Smooth muscle cell of the brain vasculature (primary cell): ENCODE results near the gene HMGB3.
"Not testable (repeated sequence)": the region's sequence is repeated elsewhere in the genome, so short reads cannot be mapped to it uniquely, and the experiment has no call there.

ENCODE experiments used
- DNase-seq: peaks from one replicate; pipeline ENCODE4 v3.0.0-alpha.2; 2012; ENCODE audit warnings: low read depth, low spot score

The HMGB3 gene

DNA sequence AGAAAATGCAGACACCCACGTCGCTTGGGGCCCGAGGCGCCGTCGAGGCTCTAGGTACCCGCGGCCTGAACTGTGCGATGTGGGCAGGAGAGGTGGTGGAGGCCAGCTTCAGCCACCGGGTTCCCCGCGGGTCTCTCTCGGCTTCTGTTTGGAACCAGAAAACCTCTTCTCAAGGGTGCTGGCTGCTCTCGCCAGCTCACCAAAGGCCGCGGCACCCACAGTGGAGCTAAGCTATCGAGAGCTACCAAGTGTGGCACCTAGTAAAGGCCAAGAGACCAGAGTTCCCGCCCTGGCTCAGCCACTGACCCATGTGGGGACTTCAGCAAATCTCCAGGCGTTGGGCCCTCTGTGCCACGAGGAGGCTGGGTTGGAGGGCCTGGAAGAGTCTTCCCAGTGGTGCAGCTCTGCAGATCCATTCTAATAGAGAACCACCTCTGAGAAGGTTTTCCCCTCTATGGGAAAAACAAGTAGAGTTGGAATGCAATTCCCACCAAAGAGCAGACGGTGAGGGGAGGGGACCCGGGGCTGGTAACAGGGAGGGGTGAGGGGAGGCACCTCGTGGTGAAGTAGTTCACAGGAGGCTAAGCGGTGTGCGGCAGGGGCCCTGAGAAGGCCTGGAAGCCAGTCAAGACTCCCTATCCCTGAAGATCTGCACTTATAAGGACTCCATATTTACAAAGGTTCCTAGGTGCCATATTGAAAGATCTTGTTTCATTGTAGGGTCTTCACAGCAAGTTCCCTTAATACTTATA, 5.5 kb upstream of the HMGB3 start:
- no peak for DNase-seq

- DNase-seq, result no peak
Observed at GRCh38 chrX:150980186-150980585, 2.9 kb upstream of the HMGB3 start.

DNA sequence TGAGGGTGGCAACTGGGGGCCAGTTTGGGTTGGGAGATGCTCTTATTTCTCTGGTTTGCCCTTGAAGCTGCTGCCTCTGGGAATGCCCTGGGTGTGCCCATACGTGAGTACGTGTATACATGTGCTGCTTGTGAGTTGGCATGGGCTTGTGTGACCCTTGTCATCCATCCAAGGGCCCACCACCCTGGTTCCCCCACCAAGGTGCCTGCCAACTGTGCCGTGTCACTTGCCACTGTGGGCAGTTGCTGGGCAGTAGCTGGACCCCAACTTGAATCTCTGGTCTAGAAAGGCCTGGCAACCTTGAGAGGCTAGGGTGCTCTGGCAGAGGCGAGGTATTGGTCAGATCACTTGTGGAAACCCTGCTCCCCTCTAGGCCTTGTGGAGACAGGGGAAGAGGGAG, 2.4 kb upstream of the HMGB3 start:
- no peak for DNase-seq

DNA sequence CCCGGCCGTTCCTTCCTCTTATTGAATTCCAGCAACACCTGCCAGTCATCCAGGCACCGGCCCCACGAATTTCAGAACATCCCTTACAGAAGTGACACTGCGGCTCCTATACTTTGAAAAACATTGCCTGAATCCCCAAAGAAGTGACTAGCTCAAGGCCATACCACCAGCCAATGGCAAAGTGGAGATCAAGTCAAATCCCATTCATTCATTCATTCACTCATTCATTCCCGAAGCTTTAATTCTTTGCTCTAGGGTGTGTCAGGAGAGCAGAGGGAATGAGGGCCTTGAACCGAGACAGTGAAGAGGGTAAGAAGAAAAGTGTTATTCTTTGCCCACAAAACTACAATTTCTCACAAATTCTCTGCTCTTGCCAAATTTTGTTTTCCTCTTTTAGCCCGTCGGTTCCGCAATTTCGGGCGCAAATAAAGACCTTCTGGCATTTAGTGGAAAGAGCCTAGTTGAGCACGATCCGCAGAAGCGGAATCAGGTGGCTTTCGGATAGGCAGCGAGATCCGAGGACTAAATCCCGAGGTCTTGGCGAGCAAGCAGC, 824 bp upstream of the HMGB3 start:
- DNase-seq, result no peak

DNA sequence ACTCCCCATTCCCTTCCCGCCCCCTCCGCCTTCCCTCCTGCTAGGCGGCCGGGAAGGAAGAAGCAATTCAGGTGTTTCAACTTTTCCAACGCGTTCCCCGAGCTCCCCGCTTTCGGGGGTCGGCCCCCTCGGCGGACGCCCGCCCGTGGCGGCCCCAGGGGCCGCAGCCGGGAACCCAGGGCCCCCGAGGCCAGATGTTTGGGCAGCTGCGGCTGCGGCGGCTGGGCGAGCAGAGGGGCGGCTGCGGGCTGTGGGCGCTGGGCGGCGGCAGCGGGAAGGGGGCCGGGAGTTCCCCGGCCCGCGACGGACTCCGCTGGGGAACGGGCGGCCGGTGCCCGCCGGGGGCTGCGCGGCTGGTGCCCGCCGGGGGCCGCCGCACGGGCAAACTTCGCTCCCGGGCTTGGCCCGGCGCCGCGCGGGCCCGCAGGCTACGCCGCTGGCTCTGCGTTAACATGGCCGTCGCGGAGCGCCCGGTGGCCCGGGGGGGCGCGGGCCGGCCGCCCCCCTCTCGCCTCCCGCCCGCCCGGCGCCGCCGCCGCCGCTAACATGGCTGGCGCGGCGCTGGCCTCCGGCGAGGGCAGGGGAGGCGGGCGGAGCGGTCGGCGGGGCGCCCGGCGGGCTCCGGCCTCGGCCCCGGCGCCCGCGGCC, 510 bp downstream of the HMGB3 start:
- DNase-seq, result no peak

DNA sequence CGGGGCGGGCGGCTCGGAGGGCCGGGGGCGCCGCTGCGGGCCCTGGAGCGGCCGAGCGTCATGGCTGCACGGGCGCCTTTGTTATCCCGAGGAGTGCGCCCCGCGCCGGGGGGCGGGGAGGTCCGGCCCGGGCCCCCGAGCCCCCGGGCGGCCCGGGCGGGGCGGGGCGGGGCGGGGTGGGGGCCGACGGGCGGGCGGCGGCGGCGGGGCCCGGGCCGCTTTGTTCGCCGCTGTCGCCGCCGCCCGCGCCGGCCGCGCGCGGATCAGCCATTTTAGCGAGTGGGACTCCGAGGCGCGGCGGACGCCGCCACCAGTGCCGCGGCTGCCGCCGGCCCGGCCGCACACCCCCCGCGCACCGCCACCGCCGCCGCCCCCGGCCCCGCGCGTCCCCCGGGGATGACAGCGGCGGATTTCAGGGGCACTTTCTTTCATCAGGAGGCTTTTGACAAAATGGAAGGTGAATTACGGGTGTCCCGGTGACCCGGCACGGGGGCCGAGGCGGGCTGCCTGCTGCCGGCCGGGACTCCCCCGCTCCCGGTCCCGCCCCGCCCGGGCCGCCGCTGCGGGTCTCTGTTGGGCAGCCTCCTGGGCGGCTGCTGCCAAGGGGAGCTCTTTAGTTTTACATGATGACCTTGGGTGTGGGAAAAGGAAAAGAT, 1.2 kb downstream of the HMGB3 start:
- no peak for DNase-seq

DNA sequence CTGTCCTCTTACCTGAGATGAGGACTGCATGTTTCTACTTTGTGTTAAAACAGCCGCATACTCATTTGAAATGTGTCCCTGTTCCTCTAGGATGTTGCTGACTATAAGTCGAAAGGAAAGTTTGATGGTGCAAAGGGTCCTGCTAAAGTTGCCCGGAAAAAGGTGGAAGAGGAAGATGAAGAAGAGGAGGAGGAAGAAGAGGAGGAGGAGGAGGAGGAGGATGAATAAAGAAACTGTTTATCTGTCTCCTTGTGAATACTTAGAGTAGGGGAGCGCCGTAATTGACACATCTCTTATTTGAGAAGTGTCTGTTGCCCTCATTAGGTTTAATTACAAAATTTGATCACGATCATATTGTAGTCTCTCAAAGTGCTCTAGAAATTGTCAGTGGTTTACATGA, 4.6 kb downstream of the HMGB3 start:
- DNase-seq, result not testable (repeated sequence)

GRCh38 chrX:150989420-150989819, 6.3 kb downstream of the HMGB3 start:
- no peak for DNase-seq

- no peak for DNase-seq
Observed at GRCh38 chrX:150990910-150991309, 7.8 kb downstream of the HMGB3 start.

DNA sequence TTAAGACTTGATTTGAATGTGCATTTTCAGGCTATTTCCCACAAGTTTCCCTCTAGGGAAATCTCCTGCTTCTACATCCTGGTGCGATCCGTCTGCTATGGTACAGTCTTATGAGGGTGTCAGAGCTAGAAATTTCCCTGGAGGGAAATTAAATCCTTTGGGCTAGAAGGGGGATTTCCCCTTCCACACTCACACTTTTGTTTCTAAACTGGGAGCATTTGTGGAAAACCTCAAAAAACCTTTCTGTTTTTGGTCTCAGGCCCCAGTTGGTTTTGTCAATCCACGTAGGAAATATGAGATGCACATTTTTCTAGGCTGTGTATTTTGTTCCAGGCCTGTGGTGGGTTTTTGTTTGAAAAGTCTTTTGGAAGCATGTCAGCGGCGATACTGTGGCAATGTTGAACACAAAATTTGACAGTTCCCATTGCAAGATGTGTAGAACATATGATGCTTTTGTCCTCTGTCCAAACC, 17.8 kb downstream of the HMGB3 start:
- DNase-seq, result no peak

GRCh38 chrX:151004085-151004484, 20.9 kb downstream of the HMGB3 start:
- no peak for DNase-seq

GRCh38 chrX:151006410-151007109, 23.4 kb downstream of the HMGB3 start:
- DNase-seq, result no peak

GRCh38 chrX:151009582-151009981, 26.4 kb downstream of the HMGB3 start:
- no peak for DNase-seq

GRCh38 chrX:151013164-151013743, 30.1 kb downstream of the HMGB3 start:
- no peak for DNase-seq

DNA sequence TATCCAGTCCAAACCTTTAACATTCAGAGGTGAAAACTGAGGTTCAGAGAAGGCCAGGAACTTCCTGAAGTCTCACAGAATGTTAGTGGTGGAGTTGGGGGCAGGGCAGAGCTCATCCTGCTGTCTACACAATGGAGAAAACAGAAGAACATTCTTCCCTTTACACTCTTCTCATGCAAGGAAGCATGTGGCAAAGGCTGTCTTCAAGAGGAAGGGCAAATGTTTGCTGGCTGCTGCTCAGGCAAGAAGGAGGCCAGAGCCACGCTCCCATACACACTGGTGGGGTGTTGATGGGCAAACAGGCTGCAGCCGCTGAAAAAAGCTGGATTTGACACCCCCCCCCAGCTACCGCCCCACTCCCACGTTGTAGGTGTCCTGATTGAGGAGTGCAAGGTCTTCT, 32.5 kb downstream of the HMGB3 start:
- DNase-seq, result no peak

- DNase-seq, result no peak
Observed at GRCh38 chrX:151019856-151020255, 36.7 kb downstream of the HMGB3 start.

DNA sequence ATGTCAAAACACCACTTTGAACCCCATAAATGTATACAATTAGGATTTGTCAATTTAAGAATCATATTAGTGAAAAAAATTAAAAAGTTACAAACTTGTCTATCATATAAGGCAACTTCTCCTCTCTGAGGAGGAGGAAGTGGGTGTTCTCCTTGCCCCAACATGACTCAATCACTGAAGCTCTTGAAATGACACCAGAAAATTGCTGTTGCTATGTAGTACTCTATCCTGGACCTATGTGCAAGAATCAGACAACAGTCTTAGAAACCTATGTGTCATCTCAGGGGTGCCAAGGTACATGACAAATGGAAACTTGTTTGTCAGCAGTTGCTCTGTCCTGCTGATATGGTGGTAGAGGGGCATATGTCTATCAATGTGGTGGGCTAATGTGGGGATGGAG, 47.7 kb downstream of the HMGB3 start:
- DNase-seq, result no peak

DNA sequence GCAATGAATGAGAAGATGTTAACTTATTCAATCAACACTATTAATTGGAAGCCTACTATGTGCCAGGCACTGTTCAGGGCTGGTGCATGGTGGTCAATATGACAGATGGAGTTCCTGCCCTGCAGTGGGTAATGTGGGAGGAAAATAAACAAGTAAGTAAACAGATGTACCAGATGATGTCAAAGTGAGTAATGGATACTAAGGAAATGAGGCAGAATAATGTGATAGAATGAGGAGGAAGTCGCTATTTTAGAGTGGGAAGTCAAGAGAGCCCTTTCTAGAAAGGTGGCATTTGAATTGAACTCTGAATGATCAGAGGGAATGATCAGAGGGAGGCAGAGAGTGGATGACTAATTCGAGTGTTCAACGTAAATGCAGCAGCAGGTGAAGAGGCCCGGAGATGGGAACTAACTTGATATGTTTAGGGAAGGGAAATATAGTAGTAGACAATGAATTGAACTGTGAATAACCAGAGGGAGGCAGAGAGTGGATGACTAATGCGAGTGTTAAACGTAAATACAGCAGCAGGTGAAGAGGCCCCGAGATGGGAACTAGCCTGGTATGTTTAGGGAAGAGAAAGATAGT, 48.3 kb downstream of the HMGB3 start:
- DNase-seq, result no peak

GRCh38 chrX:151039351-151039750, 56.2 kb downstream of the HMGB3 start:
- no peak for DNase-seq
